NCI-H2081 (cell line): Measurements from ENCODE around the gene SMO.

Experiments used
- DNase-seq, 2 experiments: peaks; one replicate each; lab custom pipeline; 2025; lab: John Stamatoyannopoulos, UW

Gene SMO

GRCh38 chr7:129188372-129188891 is at the start of gene SMO:
Gene SMO (plus strand): TSS chr7:129188633. CDS start chr7:129189152, 519 bp downstream.
- DNase-seq: no peak

DNA sequence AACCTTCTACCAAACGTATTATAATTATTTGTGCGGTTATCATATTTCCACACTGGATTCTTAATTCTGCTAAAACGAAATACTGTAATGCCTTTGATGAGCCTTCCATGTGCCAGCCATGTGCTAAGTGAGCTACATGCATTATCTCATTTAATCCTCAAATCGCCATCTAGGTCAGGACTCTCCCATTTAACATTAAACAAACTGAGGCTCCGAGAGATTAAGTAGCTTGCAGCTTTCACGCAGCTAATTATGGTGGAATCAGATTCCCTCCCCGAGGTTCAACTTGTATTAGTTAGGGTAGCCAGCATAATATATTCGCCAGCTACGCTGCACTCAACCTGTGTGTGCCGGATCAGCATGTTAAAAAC is 44.7 kb upstream of the SMO start:
- DNase-seq: no peak

- peak; percentile 74 to 91 for DNase-seq
These were observed 44.2 kb upstream of the SMO start, which contains the start of gene TSPAN33 for GRCh38 chr7:129144095-129144833. Gene TSPAN33 (plus strand): TSS chr7:129144707. CDS start chr7:129144981, 274 bp downstream.

- DNase-seq: no peak
These were observed 43.4 kb upstream of the SMO start for GRCh38 chr7:129144834-129145668.

DNA sequence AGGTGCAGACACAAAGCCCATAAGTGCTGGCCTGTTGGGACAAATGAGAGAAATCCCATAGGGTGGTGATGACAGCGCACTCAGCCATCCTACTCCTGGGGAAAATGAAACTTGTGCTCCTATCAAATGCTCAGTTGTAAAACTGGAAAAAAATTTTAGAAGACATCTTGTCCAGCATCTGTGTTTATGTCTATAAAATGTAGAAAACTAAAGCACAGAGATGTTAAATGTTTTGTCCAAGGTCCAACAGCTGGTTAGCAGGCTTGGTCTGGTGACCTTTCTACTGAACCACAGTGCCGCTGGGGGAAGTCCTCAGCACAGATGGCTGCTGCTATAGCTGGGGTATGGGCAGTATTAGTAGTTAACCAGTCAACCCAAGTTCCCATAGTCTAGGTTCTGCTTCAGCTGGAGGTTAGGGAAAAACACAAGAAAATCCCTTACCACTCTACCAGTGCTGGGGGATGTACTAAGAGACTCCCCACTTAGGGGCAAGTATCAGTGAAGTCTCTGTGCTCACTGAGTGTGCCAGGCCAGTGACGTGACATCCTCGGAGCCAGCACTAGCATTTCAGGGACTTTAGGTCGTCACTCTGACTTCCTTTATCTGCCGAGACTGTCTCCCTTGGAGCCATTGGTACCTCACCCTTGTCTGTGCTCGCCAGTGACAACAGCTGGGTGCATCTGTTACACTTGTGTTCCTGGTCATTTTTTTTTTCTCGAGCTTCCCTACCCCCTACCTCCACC is 42.0 kb upstream of the SMO start:
- DNase-seq: no peak

DNA sequence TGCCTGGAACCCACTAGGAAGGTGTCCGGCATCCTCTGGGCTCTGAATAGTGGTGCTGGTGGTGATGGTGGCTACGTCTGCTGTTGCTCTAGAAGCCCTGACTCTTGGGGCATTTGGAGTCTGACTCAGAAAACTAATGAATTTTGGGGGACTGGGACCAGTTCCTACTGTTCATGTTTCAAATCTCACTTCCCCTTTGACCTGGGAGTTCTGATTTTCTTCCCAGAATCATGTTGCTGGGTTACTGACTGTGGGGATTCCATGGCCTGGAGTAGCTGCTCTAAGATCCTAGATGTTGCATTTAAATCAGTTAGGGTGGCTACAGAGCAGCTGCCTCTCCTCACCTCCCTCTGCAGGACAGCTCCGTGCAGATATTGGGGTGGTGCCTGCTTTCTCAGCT is 40.7 kb upstream of the SMO start:
- DNase-seq: no peak

DNA sequence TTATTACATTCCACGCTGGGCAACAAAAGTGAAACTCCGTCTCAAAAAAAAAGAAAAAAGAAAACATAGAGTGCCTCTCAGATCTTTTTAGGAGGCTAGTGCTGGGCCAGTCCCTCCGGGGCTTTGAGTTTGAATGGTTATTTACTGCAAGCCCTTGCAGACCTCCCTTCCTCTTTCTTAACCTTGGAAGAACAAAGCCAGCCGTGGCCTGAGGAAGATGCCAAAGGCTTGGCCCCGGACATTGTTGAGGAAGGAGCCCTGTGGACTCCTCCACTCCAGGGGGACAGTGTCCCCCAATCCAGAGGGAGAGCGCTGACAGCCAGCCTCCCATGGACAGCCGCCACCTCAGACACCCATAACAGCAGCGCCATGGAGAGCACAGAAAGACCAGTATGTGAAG is 38.9 kb upstream of the SMO start:
- no peak for DNase-seq

DNA sequence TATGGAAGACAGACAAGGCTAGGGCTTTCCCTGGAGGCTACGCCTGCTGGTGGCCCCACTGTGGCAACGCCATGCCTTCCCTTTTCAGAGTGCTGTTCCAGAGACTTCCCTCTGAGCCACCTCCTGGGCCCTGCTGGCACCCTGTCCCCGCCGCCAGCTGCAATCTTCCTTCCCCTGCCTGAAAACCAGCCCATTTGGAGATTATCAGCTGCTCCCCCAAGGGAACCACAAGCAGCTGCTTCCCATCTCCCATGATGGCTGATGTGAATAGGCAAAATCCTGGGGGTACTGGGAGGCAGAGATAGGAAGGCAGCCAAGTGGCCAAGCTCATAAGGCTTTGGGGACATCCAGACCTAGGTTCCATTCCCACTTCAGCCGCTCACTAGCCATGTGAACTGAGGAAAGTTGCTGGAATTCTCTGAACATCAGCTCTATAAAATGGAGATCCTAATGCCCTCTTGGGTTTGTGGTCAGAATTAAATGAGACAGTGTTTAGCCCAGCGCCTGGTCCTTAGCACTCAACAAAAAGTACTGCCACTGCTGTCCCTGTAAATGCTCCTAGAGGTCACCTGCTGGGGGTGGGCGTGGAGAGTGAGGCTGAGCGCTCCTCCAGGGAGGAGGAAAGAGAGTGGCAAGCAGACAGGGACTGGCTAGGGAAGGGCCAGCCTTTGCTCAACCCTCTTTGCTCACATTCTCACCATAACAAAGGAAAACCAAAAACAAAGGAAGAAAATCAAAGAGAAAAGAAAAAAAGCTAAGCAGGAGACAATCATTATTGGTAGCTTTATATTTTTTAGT is 38.0 kb upstream of the SMO start:
- no peak for DNase-seq

DNA sequence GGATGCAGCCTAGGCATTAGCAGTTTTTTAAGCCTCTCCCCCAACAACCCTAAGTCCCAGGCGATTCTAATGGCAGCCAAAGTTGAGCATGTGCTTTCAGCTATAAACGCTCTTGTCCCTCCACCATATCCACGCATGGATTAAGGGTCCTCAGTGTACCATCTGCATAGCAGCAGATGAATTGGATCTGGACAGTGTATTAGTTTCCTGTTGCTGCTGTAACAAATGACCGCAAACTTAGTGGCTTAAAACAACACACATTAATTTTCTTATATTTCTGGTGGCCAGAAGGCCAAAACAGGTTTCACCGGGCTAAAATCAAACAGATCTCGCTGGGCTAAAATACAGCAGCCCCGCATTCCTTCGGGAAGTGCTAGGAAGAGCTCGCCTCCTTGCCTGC is 30.8 kb upstream of the SMO start:
- DNase-seq: no peak

DNA sequence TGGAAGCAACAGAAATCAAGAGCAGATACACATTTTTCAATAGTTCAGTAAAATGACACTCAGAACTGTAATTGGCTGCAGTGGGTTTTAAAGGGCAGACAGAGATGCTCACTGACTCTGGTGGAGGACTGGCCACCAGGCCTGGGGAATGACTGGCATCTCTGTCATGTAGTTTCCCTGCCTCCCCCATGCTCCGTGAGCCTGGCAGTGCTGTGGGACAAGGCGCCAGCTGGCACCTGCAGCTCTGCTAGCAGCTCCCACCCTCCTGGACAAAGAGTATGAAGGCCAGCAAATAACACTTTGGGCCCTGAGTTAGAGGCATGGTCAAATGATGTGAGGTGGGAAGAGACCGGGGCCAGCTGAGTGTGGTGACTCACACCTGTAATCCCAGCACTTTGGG is 28.9 kb upstream of the SMO start:
- no peak for DNase-seq

DNA sequence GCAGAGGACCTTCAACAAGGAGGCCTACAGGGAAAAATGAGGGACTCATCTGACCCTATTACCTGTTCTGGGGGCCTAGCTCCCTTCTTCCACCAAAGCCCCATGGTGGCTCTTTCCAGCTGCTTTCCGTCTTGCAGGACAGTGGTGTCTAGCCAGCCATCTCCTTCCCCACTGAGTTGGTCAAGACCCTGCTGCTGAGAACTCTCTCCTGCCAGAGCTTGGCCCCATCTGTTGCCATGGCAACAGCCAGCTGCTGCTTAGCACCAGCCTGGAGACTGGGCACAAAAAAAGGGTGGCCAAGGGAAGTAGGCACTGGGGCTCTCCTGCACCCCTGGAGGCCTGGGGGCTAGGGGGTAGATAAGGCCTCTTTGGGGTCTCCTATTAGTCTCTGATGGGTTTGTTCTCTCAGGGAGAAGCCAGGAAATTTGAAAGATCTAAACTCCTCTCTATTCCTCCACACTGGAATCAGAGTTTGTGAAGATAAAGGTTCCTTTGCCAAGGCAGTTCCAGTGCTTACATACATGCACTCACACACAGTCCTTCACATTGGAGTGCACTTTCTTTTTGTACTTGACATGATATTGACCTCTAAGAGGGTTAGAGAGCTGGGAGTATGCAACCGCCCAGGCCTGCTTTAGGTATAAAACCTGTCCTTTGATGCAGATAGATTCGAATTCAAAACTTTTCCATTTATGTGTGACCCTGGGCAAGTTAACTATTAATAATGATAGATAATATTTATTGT is 28.1 kb upstream of the SMO start:
- peak in 1 of 2 experiments; percentile 52 for DNase-seq

DNA sequence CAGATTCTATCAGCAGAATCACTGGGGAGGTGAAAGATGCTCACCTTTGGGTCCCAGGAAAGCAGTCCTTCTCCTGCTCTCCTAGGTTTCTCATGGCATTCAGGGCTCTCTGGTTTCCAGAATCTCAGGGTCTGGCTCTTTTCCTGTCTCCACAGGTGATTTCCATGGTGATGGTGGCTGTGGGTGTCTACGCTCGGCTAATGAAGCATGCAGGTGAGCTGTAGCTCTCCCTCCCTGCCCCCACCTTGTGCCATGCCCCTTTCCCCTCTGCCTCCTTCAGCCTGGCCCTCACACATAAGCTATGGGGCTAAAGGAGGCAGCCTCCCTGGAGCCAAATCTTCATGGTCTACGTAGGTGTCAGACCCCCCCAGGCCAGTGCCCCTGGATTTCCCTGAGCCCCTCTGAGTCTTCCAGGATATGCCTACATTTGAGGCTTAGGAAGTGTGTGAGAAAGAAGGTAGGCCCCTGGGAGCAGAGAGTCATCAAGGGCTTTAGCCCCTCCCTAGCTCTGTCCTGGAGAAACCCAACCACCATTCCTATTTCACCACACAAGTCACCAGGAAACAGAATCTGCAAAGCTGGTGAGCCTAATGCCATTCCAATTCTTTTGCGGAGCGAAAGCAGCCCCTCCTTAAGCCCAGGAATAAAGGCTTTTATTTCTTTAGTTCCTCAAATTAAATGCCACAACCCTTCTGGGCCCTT is 26.8 kb upstream of the SMO start:
- DNase-seq: no peak

DNA sequence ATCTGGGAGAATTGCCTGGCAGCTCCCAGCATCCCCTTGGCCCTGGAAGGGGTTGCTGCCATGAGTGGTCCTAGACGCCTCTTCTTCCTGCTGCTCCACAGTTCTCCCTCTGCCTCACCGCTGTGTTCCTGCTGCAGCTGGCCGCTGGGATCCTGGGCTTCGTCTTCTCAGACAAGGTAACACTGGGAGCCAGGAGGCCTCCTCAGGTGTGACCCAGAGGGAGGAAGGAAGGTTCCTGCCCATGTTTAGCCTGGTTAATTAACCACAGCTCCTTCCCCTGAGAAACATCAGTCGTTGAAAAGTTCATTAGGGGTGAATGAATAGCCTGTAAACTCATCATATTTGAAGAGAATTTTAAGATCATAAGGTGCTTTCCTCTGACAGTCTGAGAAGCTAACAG is 25.7 kb upstream of the SMO start:
- DNase-seq: no peak

GRCh38 chr7:129163875-129164544 is 24.4 kb upstream of the SMO start:
- peak in 1 of 2 experiments; percentile 46 for DNase-seq

DNA sequence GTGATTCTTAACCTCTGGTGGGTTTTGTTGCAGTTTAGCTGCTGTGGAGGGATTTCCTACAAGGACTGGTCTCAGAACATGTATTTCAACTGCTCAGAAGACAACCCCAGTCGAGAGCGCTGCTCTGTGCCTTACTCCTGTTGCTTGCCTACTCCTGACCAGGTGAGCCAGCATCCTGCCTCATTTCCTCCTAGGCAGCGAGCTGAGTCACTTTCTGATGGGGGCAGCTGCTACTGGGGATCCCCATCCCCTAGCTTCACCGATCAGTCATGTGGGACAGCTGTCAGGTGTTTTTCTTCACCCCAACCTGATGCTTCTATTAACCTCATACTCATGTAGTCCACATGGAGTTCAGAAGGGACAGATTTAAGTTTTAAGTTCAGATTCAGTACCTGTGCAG is 21.7 kb upstream of the SMO start:
- DNase-seq: no peak

DNA sequence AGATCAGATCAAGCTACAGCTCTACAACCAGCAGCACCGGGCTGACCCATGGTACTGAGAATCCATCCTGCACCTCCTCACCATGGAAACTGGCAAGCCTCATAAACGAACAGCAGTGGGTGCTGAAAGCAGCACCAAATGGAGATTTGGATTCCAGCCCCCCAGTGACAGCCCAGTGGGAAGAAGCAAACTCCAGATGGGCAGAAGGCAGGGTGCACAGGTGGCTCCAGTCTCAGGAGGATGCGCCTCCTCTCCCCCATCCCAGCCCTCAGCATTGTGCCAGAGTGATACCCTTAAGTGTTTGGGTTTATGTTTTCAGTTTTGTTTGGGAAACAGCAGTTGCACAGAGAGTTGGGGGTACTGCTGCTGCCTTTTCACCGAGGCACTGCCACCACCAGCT is 20.6 kb upstream of the SMO start:
- no peak for DNase-seq

DNA sequence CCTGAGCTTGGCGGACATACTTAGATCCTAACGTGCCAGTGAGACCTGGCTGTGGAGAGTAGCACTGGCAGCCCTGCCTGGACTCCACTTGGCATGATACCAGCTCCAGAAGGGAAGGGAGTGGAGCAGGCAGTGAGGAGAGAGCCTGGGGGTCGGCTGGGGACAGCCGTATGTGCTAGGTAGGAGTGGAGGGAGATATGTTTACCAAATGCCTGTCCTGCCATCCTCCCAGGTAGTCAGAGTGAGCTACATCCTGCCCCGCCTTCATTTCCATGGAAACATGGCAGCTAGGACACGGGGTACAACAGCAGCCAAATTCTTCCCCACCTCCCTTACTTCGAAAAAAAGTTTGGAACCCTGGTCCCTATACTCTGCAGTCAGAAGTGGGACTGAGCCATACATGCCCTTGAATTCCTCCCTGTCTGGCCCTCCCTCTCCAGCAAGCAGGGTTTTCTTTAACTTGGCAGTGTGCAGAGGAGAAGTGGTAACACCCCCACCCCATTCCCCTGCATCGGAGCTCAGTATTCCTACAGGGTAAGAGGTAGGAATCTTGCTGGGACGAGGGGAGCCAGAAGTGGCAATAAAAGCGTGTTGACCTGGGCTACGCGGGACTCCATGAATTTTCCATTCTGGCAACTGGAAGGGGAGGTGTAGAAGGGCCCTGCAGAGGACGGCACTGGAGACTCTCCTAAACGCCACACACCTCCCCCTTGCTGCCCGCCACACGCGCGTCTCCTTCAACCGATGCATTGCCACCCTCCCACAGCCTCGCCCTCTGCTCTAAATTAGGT is 20.0 kb upstream of the SMO start:
- peak in 1 of 2 experiments; percentile 13 for DNase-seq

DNA sequence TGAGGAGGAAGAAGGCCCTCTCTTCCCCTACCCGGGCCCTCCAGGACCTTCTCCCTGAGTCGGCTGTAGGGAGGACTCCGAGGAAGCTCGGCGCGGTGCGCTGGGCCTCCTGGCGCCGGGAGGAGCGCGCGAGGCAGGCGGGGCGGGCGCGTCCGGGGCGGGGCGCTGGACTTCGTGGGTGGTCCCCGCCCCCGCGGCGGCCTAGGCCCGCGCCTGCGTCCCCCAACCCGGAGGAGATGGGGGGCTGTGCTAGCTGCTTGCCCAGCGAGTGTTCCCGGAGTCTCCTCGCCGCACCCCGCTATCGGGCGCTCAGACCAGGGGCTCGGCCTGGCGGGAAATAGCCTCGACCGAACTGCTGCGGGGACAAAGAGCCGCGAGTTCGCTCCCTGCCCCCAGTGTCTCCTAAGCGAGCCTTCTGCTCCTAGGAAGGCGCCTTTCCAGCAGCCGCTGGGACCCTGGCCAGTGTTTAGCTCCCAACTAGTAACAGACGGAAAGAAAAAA is 19.2 kb upstream of the SMO start:
- no peak for DNase-seq
